GM12864 (cell line): ENCODE data around the gene FBXW2.
"Not testable (repeated sequence)": the region's sequence is repeated elsewhere in the genome, so short reads cannot be mapped to it uniquely, and the experiment has no call there.

Experiments
- DNase-seq: peaks from one replicate; pipeline ENCODE4 v3.0.0-alpha.2; 2011; ENCODE audit warnings: low read depth
- H3K4me3 ChIP-seq: 2 replicates; pipeline ENCODE4 v1.5.1; 2011; ENCODE audit warnings: mild to moderate bottlenecking, low read depth, low read length, control low read depth
- TF ChIP-seq, protein P1 (sequence below): IDR thresholded peaks from 2 replicates; pipeline ENCODE4 v1.5.1; 2011; ENCODE audit warnings: low read depth, mild to moderate bottlenecking, moderate library complexity, low read length, control low read depth, inconsistent platforms; ENCODE audit errors: missing control alignments

The FBXW2 gene

DNA sequence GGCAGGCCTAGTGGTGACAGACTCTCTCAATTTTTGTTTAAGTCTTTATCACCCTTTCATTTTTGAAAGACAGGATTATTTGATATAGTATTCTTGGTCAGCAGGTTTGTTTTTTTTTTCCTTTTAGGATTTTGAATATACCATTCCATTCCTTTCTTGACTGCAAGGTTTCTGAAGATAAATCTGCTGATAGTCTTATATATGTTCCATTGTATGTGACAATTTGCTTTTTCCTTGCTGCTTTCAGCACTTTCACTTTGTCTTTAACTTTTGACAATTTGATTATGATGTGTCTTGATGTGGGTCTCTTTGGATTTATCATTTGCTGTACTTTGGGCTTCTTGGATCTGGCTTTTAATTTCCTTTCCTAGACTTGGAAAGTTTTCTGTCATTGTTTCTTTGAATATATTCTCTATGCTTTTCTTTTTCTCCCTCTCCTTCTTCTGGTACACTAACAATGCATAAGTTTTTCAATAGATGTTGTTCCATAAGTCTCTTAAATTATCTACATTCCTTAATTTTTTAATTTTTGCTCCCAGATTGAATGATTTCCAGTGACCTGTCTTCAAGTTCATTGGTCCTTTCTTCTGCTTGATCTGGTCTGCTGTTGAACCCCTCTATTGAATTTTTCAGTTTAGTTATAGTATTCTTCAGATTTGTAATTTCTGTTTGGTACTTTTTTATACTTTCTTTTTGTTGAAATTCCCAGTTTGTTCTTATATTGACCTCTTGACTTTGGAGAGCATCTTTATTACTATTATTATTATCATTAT, 14.6 kb upstream of the FBXW2 start:
- TF ChIP-seq, protein P1, sequence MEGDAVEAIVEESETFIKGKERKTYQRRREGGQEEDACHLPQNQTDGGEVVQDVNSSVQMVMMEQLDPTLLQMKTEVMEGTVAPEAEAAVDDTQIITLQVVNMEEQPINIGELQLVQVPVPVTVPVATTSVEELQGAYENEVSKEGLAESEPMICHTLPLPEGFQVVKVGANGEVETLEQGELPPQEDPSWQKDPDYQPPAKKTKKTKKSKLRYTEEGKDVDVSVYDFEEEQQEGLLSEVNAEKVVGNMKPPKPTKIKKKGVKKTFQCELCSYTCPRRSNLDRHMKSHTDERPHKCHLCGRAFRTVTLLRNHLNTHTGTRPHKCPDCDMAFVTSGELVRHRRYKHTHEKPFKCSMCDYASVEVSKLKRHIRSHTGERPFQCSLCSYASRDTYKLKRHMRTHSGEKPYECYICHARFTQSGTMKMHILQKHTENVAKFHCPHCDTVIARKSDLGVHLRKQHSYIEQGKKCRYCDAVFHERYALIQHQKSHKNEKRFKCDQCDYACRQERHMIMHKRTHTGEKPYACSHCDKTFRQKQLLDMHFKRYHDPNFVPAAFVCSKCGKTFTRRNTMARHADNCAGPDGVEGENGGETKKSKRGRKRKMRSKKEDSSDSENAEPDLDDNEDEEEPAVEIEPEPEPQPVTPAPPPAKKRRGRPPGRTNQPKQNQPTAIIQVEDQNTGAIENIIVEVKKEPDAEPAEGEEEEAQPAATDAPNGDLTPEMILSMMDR = no peak
- DNase-seq = no peak
- no peak overlapping the region for H3K4me3 ChIP-seq

DNA sequence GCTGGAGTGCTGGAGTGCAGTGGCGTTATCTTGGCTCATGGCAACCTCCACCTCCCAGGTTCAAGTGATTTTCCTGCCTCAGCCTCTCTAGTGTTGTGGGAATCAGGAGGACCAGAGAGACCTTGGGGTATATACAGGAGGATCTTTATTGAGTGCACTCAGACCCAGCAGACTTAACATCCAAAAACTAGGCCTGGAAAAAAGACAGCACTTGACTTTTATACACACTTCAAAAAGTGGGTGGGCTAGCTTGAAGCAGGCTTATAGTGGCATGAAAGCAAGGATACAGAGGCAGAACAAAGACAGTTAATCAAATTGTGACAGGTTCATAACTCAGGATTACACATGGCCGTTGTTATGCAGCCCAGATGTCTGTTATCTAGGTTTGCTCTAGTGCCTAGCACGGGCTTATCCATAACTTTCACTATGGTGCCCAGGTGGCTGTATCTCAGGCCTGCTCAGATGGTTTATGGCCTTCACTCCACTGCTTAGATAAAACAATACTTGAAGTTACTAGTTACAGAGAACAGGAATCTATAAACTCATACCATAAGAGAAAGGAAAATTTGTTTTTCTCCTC, 11.7 kb upstream of the FBXW2 start:
- DNase-seq, H3K4me3 ChIP-seq: not testable (repeated sequence)

DNA sequence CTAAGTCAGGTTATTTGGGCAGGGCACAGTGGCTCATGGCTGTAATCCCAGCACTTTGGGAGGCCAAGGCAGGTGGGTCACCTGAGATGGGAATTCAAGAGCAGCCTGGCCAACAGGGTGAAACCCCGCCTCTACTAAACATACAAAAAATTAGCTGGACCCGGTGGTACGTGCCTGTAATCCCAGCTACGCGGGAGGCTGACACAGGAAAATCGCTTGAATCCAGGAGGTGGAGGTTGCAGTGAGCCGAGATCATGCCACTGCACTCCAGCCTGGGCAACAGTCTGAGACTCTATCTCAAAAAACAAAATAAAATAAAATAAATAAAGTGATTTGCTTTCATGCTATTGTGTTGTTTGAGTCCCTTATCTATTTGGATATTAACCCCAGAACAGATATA, 8.2 kb upstream of the FBXW2 start:
- no peak overlapping the region for H3K4me3 ChIP-seq
- TF ChIP-seq, protein P1 = no peak
- DNase-seq = no peak

- no peak overlapping the region for H3K4me3 ChIP-seq
- DNase-seq = no peak
- TF ChIP-seq, protein P1 = no peak
Measured at GRCh38 chr9:120791161-120791560, 2.1 kb downstream of the FBXW2 start.

- TF ChIP-seq, protein P1 = no peak
- no peak for DNase-seq
- H3K4me3 ChIP-seq = no peak overlapping the region
Measured at GRCh38 chr9:120787933-120788332, 5.3 kb downstream of the FBXW2 start.

- no peak for DNase-seq
- TF ChIP-seq, protein P1 = no peak
Measured at GRCh38 chr9:120783602-120784047, 9.6 kb downstream of the FBXW2 start.

DNA sequence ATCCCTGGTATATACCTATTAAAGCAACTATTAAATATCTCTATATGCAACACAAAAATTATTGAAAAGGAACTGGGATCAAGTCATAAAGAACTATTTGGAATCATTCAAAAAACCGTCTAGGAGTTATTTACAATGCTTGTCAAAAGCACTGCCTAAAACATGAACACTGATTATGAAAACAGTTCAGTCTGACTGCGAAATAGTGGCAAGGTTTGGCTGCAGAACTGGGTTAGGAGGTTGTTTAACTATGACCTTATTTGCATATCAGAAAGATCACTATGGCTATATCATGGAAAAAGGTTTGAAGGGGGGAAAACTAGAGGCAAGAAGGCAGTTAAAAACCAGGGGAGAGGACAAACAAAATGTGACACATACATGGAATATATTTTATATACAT, 12.0 kb downstream of the FBXW2 start:
- no peak overlapping the region for H3K4me3 ChIP-seq
- TF ChIP-seq, protein P1 = no peak
- no peak for DNase-seq

More at GRCh38 chr9:120783602-120784047, 9.6 kb downstream of the FBXW2 start:
- no peak overlapping the region for H3K4me3 ChIP-seq
